HepG2 (cell line): ENCODE measurements around the gene CLCN2. TPM values are rescaled to one million over a fixed set of nuclear protein-coding genes. Genes with fewer than 3 reads are reported as not detected.
A peak's percentile ranks its signal among the peaks of the same experiment; 100 is the strongest.

ENCODE experiments used
- ARID2 ChIP-seq: sonication (generic); formaldehyde crosslinking; IDR thresholded peaks from 2 replicates; pipeline ENCODE4 v1.8.1; 2022; ENCODE audit warnings: mild to moderate bottlenecking, missing genetic modification reagents, borderline replicate concordance
- ARID5B ChIP-seq: IDR thresholded peaks from 2 replicates; pipeline ENCODE4 v1.4.0; 2020; ENCODE audit warnings: mild to moderate bottlenecking, missing genetic modification reagents
- MAFF ChIP-seq: IDR thresholded peaks from 2 replicates; pipeline ENCODE4 v1.6.1; 2011; ENCODE audit warnings: low read depth, low read length, improper control_type of control experiment
- MTF1 ChIP-seq: sonication (generic); formaldehyde crosslinking; IDR thresholded peaks from 2 replicates; pipeline ENCODE4 v1.5.0; 2020; ENCODE audit warnings: missing genetic modification reagents
- RFXANK ChIP-seq: IDR thresholded peaks from 2 replicates; pipeline ENCODE4 v1.6.1; 2016
- TCF7L2 ChIP-seq: IDR thresholded peaks from 2 replicates; pipeline ENCODE4 v1.6.1; 2011; ENCODE audit warnings: mild to moderate bottlenecking, low read depth, low read length, moderate library complexity
- TOE1 ChIP-seq: sonication (generic); formaldehyde crosslinking; IDR thresholded peaks from 2 replicates; pipeline ENCODE4 v1.4.0; 2020; ENCODE audit warnings: mild to moderate bottlenecking, missing genetic modification reagents
- ZBTB44 ChIP-seq: sonication (generic); formaldehyde crosslinking; IDR thresholded peaks from 2 replicates; pipeline ENCODE4 v1.4.0; 2020; ENCODE audit warnings: missing genetic modification reagents
- ZFP91 ChIP-seq: sonication (generic); formaldehyde crosslinking; IDR thresholded peaks from 2 replicates; pipeline ENCODE4 v1.9.0; 2022; ENCODE audit warnings: missing genetic modification reagents, mild to moderate bottlenecking, borderline replicate concordance
- ZNF432 ChIP-seq: sonication (generic); formaldehyde crosslinking; IDR thresholded peaks from 2 replicates; pipeline ENCODE4 v1.5.0; 2020; ENCODE audit warnings: missing genetic modification reagents, mild to moderate bottlenecking, borderline replicate concordance
- ZNF598 ChIP-seq: sonication (generic); formaldehyde crosslinking; IDR thresholded peaks from 2 replicates; pipeline ENCODE4 v1.5.1; 2020; ENCODE audit warnings: mild to moderate bottlenecking, missing genetic modification reagents, borderline replicate concordance
- ZSCAN21 ChIP-seq: sonication (generic); formaldehyde crosslinking; IDR thresholded peaks from 2 replicates; pipeline ENCODE4 v1.8.0; 2022; ENCODE audit warnings: mild to moderate bottlenecking, missing genetic modification reagents, moderate library complexity, borderline replicate concordance
- polyA plus RNA-seq, 8 experiments: library from polyadenylated mRNA; depleted of rRNA in 3 of 8; stranded (reverse) in 7 of 8; unstranded in 1 of 8; fragments of >200 nt; fragmentation: Illumina TruSeq in 4 of 8; extraction: Trizol in 4 of 8; gene quantifications; 2 replicates each; pipeline versions ENCODE4 v1.2.1 to v1.2.3, GENCODE V29; 2011 to 2016; ENCODE audit warnings: low read depth in 4 of 8, missing spikeins in 1 of 8, mixed read lengths in 1 of 8; ENCODE audit not compliant: insufficient read depth in 1 of 8
- total RNA-seq, 5 experiments: library from RNA; depleted of rRNA; stranded (reverse); fragments of >200 nt; fragmentation: Illumina TruSeq; extraction: Trizol; gene quantifications; 2 replicates each; pipeline ENCODE4 v1.2.3, GENCODE V29; 2016; ENCODE audit warnings: low read depth in 1 of 5
- TF ChIP-seq, protein P1 (sequence below): sonication (generic); formaldehyde crosslinking; IDR thresholded peaks from 2 replicates; pipeline ENCODE4 v1.5.0; 2020; ENCODE audit warnings: mild to moderate bottlenecking, missing genetic modification reagents, borderline replicate concordance

CLCN2 gene
- total and polyA plus RNA-seq, 2 of the 13 experiments (the other 11 are each of a cell fraction or from before 2014, with no cell fraction given): 11.4 to 13.5 TPM

DNA sequence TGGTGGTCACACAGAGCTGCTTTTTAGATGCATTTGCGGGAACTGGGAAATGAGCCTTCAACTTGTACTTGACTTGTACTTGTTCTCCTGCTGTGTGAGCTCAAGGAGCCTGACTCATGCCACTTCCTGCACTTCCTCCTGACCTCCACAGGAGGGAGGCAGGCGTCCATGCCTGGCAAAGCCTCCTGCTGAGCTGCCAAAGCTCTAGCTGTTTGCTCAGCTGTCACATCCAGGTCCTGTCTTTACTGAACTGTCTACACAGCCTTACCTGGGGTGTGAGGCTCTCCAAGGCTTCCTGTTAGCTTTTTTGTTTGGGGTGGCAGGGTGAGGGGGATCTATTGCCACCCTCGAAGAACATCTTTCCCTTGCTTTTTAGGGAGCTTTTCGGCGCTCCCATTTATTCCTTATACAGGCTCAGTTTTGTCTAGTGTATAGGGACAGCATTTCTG is 10.2 kb upstream of the CLCN2 start (continued):
- TF ChIP-seq ZNF598 (peak; percentile 81; the same call in 1 of the 2 replicates), ZNF432 (no peak), TCF7L2 (no peak), ZBTB44 (no peak), ARID2 (CRISPR knock-in tag) (0 out of 2 replicates have a peak, but pooled peaks have one; percentile 29), TOE1 (CRISPR knock-in tag) (no peak), ARID5B (CRISPR knock-in tag) (peak; percentile 37; the same call in 1 of the 2 replicates), ZFP91 (CRISPR knock-in tag) (0 out of 2 replicates have a peak, but pooled peaks have one; percentile 16), MAFF (0 out of 2 replicates have a peak, but pooled peaks have one; percentile 36), RFXANK (CRISPR knock-in tag) (no peak), MTF1 (no peak), ZSCAN21 (CRISPR knock-in tag) (peak; percentile 49; the same call in 1 of the 2 replicates)
- TF ChIP-seq, protein P1, sequence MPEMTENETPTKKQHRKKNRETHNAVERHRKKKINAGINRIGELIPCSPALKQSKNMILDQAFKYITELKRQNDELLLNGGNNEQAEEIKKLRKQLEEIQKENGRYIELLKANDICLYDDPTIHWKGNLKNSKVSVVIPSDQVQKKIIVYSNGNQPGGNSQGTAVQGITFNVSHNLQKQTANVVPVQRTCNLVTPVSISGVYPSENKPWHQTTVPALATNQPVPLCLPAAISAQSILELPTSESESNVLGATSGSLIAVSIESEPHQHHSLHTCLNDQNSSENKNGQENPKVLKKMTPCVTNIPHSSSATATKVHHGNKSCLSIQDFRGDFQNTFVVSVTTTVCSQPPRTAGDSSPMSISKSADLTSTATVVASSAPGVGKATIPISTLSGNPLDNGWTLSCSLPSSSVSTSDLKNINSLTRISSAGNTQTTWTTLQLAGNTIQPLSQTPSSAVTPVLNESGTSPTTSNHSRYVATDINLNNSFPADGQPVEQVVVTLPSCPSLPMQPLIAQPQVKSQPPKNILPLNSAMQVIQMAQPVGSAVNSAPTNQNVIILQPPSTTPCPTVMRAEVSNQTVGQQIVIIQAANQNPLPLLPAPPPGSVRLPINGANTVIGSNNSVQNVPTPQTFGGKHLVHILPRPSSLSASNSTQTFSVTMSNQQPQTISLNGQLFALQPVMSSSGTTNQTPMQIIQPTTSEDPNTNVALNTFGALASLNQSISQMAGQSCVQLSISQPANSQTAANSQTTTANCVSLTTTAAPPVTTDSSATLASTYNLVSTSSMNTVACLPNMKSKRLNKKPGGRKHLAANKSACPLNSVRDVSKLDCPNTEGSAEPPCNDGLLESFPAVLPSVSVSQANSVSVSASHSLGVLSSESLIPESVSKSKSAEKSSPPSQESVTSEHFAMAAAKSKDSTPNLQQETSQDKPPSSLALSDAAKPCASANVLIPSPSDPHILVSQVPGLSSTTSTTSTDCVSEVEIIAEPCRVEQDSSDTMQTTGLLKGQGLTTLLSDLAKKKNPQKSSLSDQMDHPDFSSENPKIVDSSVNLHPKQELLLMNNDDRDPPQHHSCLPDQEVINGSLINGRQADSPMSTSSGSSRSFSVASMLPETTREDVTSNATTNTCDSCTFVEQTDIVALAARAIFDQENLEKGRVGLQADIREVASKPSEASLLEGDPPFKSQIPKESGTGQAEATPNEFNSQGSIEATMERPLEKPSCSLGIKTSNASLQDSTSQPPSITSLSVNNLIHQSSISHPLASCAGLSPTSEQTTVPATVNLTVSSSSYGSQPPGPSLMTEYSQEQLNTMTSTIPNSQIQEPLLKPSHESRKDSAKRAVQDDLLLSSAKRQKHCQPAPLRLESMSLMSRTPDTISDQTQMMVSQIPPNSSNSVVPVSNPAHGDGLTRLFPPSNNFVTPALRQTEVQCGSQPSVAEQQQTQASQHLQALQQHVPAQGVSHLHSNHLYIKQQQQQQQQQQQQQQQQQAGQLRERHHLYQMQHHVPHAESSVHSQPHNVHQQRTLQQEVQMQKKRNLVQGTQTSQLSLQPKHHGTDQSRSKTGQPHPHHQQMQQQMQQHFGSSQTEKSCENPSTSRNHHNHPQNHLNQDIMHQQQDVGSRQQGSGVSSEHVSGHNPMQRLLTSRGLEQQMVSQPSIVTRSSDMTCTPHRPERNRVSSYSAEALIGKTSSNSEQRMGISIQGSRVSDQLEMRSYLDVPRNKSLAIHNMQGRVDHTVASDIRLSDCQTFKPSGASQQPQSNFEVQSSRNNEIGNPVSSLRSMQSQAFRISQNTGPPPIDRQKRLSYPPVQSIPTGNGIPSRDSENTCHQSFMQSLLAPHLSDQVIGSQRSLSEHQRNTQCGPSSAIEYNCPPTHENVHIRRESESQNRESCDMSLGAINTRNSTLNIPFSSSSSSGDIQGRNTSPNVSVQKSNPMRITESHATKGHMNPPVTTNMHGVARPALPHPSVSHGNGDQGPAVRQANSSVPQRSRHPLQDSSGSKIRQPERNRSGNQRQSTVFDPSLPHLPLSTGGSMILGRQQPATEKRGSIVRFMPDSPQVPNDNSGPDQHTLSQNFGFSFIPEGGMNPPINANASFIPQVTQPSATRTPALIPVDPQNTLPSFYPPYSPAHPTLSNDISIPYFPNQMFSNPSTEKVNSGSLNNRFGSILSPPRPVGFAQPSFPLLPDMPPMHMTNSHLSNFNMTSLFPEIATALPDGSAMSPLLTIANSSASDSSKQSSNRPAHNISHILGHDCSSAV (CRISPR knock-in tag): no peak
